OCI-M2 (cell line): ENCODE data around the gene SVOP.

Source experiments
- DNase-seq: peaks from one replicate; lab custom pipeline; 2025; ENCODE audit not compliant: unreplicated experiment; lab: John Stamatoyannopoulos, UW

The SVOP gene

GRCh38 chr12:108858311-108859074 is 162.4 kb downstream of the SVOP start:
- DNase-seq, result no peak
